GM18951 (cell line): ENCODE data around the gene CD163L1.
"Not testable (repeated sequence)": the region's sequence is repeated elsewhere in the genome, so short reads cannot be mapped to it uniquely, and the experiment has no call there.

Experiments
- POLR2A ChIP-seq: IDR thresholded peaks from 4 replicates; pipeline ENCODE4 v1.6.1; 2011; ENCODE audit warnings: mild to moderate bottlenecking; ENCODE audit not compliant: insufficient read length, insufficient read depth; ENCODE audit errors: extremely low read depth
- in situ Hi-C: fragments of 300-500 bp; cut with MboI; formaldehyde crosslinking; loops from one replicate; pipeline ENCODE4 v1.12.0; 2022; ENCODE audit warnings: low sequenced_read_pairs, mixed read lengths, inconsistent platforms; ENCODE audit not compliant: unreplicated experiment

The CD163L1 gene

DNA sequence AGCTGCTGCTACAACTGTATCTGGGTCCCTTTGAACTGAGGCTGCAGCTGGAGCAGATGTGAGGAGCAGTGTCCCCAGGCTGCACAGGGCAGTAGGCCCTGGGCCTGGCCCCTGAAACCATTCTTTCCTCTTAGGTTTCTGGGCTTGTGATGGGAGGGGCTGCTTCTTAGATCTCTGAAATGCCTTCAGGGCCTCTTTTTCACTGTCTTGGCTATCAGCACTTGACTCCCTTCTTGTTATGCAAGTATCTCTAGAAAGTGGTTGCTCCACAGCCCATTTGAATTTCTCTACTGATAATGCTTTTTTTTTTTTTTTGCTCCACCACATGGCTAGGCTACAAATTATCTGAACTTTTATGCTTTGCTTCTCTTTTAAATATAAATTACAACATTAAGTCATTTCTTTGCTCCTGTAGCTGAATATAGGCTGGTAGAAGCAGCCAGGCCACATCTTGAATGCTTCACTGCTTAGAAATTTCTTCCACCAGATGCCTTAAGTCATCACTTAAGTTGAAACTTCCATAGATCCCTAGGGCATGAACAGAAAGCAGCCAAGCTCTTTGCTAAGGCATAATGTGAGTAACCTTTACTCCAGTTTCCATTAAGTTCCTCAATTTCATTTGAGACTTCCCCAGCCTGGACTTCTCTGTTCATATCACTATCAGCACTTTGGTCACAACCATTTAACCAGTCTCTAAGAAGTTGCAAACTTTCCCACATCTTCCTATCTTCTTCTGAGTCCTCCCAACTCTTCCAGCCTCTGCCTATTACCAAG is 98.9 kb downstream of the CD163L1 start:
- in situ Hi-C loops: no loop called here
- no peak for TF ChIP-seq POLR2A

DNA sequence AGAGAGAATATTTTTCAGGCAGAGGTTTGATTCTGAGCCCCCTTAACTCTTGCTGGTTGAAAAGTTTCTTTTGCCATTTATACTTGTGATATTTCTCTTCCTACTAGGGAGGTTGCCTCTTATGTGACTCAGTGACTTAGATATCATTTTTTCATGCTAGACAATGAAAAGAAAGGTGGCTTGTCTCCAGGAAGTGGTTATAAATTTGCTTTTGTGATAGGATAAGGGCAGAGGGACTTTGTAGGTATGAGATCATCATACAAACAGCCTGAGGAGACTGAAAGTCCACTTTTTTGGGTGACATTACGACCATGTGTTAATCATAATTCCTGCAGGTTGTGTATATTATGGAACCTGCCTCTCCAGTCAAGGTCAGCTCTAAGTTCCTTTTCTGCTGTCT is 104.3 kb downstream of the CD163L1 start:
- TF ChIP-seq POLR2A: no peak
- in situ Hi-C loops: no loop called here

DNA sequence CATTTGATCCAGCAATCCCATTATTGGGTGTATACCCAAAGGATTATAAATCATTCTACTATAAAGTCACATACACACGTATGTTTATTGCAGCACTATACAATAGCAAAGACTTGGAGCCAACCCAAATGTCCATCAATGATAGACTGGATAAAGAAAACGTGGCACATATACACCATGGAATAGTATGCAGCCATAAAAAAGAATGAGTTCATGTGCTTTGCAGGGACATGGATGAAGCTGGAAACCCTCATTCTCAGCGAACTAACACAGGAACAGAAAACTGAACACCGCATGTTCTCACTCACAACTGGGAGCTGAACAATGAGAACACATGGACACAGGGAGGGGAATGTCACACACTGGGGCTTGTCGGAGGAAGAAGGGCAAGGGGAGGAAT is 106.2 kb downstream of the CD163L1 start:
- in situ Hi-C loops: not testable (repeated sequence)

DNA sequence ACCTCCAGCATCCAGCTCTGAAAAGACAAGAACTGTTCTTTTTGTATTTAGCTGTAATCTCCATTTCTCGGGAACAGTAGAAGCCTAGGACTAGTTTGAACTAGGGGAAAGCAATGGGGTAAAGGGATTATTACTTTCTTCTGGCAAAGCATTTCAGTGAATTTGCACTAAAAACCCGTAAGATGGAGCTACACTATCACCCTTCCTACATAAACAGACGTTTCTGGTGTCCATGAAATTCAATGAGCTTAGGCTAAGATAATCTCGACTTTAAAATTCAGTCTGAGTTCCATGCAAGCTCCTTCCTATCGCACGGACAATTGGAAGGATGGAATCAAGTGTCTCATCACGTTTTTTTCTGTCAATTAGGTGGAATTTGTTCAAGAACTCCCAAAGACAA is 116.0 kb downstream of the CD163L1 start:
- in situ Hi-C loops: no loop called here
- no peak for TF ChIP-seq POLR2A

DNA sequence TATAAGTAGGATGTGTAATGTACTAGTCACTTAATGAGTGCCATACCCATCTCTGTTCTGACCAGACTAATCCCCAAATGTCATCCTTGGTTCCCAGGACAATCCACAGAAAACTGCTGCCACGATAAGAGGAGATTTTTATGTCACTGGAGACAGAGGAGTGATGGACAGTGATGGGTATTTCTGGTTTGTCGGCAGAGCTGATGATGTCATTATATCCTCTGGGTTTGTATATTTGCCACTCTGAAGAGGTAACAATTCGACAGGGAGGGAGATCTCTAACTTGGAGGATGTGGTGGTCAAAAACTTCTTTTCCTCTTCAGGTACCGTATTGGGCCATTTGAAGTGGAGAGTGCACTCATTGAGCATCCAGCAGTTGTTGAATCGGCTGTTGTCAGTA is 119.8 kb downstream of the CD163L1 start:
- TF ChIP-seq POLR2A: no peak
- in situ Hi-C loops: no loop called here

DNA sequence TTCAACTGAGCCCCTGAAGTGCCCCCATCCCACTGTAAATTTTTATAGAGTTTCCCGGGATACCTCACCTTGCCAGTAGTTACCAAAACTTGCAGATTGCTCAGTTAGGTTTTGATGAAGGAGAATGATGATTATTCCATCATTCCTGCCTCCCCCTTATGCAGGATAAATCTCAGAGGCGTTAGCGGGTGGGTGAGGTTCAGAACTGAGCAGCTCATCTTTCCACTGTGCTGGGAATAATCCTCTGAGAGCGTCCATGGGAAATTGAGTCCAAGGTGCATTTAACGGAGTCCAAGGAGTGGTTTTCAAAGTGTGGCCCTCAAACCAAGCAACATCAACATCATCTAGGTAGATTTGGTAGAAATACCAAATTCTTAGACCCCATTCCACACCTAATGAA is 121.4 kb downstream of the CD163L1 start:
- in situ Hi-C loops: no loop called here
- no peak for TF ChIP-seq POLR2A

DNA sequence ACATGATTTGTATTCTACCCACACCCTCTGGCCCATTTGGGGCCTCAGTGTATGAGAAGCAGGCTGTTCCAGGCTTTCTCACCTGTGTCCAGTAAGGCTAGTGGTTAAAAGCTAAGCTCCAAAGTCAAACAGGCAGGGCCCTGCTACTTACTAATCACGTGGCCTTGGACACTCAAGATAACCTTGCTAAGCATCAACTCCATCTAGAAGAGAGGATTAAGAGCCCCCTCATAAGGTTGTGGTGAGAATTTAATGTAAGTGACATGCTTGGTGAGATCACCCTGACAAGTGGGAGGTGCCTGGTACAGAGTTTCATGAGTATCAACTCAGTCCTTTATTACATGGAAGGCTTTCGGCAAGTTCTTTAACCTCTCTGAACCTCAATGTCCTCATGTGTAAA is 122.3 kb downstream of the CD163L1 start:
- in situ Hi-C loops: no loop called here
- TF ChIP-seq POLR2A: no peak

DNA sequence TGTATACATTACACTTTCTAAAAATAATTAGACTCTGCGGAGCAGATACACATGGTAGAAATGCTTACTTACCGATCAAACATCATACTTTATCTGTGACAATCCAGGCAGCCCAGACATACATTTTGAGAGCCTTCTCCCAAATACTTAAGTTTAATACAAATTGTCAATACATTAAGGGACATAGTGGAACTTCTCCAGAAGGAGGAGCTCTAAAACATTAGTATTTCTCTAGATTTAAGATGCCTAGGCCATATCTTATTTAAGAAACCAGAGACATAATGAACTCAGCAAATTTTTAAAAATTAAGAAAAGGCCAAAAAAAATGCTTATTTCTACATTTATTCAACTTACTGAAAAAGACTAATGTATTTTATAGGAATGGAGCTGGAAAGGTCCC is 124.0 kb downstream of the CD163L1 start:
- TF ChIP-seq POLR2A: no peak
- in situ Hi-C loops: no loop called here

DNA sequence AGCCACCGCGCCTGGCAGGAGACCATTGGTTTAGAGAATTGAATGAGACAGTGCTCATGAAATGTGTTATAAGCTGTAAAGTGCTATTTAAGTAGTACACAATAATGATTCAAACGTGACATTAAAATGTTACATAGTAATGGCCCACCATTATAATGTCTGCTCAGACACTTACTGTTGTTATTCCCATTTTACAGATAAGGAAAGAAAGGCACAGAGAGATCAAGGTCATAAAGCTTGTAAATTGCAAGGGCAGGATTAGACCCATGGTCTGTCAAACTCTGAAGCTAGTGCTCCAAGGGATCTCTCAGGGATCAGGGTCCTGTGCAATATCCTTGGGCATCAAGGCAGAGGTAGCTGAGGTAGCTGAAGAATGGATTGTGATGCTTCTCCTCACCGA is 133.9 kb downstream of the CD163L1 start:
- no peak for TF ChIP-seq POLR2A

More for the DNA sequence above, 133.9 kb downstream of the CD163L1 start:
- in situ Hi-C loops: no loop called here
